Measurements from ENCODE around the gene COL11A2. TPM values are rescaled to one million over a fixed set of nuclear protein-coding genes. Genes with fewer than 3 reads are reported as not detected.

COL11A2 gene
- total and polyA plus RNA-seq, 2 experiments from 2014 or later: 1.6 to 2.7 TPM

DNA sequence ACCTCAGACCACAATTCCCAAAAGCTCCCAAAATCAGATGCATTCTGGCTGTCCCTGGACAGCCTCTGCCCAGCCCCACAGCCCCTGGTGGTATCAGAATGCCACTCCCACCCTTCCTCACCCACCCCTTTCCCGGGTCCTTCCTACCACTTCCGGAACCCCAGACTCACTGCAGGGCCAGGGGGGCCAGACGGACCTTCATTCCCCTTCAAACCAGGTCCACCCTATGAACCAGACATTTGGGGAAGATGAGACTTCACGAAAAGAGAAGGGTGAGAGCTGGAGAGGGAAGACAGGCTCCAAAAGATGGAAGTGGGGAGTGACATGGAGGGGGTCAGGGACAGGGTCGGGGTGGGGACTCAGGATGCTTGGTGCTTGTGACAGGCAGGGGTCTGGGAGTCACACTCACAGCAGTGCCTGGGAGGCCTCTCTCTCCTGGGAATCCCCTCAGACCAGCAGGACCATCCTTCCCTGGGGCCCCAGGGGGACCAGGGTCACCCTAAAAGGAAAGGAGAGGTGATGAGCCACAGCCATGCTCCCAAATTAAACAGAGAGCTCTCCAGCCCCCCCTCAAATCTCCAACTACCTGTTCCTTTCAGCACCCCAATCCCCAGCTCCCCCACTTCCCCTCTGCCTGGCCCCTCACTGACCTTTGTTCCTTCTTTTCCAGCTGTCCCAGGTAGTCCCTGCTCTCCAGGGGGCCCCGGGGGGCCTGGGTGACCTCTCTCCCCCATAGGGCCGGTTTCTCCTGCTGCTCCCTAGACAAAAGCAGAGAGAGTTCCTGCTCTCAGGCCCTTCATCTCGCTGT lies 20.2 kb downstream of the COL11A2 start:
- Mint-ChIP-seq H3K27me3 (ENCODE audit: insufficient read depth, low read depth, poor library complexity) (peaks cover 13% of the 10 kb centered on the region), H3K36me3 (ENCODE audit: low read depth) (no peaks in the 10 kb centered on the region), H3K4me1 (peaks cover 6% of the 10 kb centered on the region; the same call in 2 of the 3 replicates), H3K9me3 (no peaks in the 10 kb centered on the region; the same call in 1 of the 3 replicates), H3K4me3 (no peak overlapping the region; the same call in 2 of the 3 replicates), H3K27ac (no peak overlapping the region)
- Histone ChIP-seq H3K36me3 (ENCODE audit: insufficient read depth) (no peaks in the 10 kb centered on the region), H3K4me2 (no peak overlapping the region), H3K9me2 (ENCODE audit: insufficient read depth) (no peaks in the 10 kb centered on the region), H3K27ac (ENCODE audit: low read depth) (no peak overlapping the region), H3K27me3 (ENCODE audit: insufficient read depth) (no peaks in the 10 kb centered on the region), H3K4me3 (no peak overlapping the region), H4K20me1 (replicated peaks; ENCODE audit: insufficient read depth) (no peaks in the 10 kb centered on the region), H3K4me1 (ENCODE audit: insufficient read depth) (no peaks in the 10 kb centered on the region; the same call in 1 of the 2 replicates), H3K79me2 (replicated peaks; ENCODE audit: insufficient read depth) (no peaks in the 10 kb centered on the region), H3F3A (replicated peaks; ENCODE audit: low read depth) (no peaks in the 10 kb centered on the region), H2AFZ (peak overlapping the region; percentile 66; the same call in 1 of the 2 replicates)
- TF ChIP-seq REST (IDR thresholded peaks at IDR 0.05; ENCODE audit: unreplicated experiment) (no peak), STAT1 (IDR thresholded peaks at IDR 0.05; ENCODE audit: unreplicated experiment) (no peak), NANOG (IDR thresholded peaks at IDR 0.05; ENCODE audit: borderline replicate concordance) (no peak), EZH2 (IDR thresholded peaks at IDR 0.05; ENCODE audit: low read depth, unreplicated experiment) (no peak), JUNB (IDR thresholded peaks at IDR 0.05; ENCODE audit: unreplicated experiment) (no peak), ZNF331 (CRISPR knock-in tag; IDR thresholded peaks at IDR 0.05; ENCODE audit: low read depth) (no peak), ZNF462 (CRISPR knock-in tag; IDR thresholded peaks at IDR 0.05) (no peak), ZNF114 (CRISPR knock-in tag; IDR thresholded peaks at IDR 0.05) (no peak), POLR2AphosphoS5 (IDR thresholded peaks at IDR 0.05; ENCODE audit: low read depth) (no peak), CREB1 (CRISPR knock-in tag; IDR thresholded peaks at IDR 0.05; ENCODE audit: low read depth) (no peak), EZH2phosphoT487 (IDR thresholded peaks at IDR 0.05; ENCODE audit: unreplicated experiment) (no peak)
- TF ChIP-seq, protein P1, sequence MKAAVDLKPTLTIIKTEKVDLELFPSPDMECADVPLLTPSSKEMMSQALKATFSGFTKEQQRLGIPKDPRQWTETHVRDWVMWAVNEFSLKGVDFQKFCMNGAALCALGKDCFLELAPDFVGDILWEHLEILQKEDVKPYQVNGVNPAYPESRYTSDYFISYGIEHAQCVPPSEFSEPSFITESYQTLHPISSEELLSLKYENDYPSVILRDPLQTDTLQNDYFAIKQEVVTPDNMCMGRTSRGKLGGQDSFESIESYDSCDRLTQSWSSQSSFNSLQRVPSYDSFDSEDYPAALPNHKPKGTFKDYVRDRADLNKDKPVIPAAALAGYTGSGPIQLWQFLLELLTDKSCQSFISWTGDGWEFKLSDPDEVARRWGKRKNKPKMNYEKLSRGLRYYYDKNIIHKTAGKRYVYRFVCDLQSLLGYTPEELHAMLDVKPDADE (IDR thresholded peaks at IDR 0.05): no peak
- TF ChIP-seq, protein P2, sequence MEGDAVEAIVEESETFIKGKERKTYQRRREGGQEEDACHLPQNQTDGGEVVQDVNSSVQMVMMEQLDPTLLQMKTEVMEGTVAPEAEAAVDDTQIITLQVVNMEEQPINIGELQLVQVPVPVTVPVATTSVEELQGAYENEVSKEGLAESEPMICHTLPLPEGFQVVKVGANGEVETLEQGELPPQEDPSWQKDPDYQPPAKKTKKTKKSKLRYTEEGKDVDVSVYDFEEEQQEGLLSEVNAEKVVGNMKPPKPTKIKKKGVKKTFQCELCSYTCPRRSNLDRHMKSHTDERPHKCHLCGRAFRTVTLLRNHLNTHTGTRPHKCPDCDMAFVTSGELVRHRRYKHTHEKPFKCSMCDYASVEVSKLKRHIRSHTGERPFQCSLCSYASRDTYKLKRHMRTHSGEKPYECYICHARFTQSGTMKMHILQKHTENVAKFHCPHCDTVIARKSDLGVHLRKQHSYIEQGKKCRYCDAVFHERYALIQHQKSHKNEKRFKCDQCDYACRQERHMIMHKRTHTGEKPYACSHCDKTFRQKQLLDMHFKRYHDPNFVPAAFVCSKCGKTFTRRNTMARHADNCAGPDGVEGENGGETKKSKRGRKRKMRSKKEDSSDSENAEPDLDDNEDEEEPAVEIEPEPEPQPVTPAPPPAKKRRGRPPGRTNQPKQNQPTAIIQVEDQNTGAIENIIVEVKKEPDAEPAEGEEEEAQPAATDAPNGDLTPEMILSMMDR (conservative IDR thresholded peaks at IDR 0.05; ENCODE audit: low read depth in 2 of 2): no peak
- ATAC-seq: no peak
- DNase-seq (ENCODE audit: low spot score): no peak

All from GM23338 (cell line).